Measurements from ENCODE around the gene BIK. TPM values are rescaled to one million over a fixed set of nuclear protein-coding genes. Genes with fewer than 3 reads are reported as not detected.
A peak's percentile ranks its signal among the peaks of the same experiment; 100 is the strongest.
"Not testable (repeated sequence)": the region's sequence is repeated elsewhere in the genome, so short reads cannot be mapped to it uniquely, and the experiment has no call there.

The BIK gene
- total RNA-seq, 3 donors from 2014 or later = 8.4 to 28.3 (median 20.6) TPM

DNA sequence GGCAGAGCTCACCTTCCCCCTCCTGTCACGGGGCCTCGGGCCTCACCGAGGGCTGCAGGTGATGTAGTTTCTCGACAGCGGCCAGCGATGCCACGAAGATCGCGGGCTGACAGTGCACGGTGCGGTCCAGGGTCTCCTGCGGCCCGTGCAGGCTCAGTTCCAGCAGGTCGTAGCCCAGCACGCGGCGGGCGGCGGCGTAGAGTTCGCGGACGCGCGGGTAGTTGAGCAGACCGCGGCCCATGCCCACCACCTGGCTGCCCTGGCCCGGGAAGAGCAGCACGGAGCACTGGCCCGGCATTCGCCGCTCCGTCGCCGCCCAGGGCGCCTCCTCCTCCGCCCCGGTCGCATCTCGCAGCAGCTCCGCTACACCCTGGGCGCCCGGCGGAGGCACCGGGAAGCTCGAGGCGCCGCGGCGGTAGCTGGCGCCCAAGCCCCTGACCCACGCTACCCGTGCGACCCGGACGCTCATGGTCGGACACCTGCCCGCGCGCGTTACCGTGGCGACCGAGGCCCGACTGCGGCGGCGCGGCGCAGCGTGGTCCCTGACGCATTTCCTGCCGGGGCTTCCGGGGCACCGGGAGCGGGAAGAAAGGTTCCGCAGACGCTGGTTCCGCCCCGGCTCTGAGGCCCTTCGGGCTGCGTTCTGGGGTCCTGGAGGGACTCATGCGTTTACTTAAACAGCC is 32.5 kb downstream of the BIK start, which contains the start of gene MCAT:
Gene MCAT (minus strand): TSS at position 519 of the 683 bp plus-strand sequence. CDS start 50 bp downstream, at position 469.
- ATAC-seq = peak; percentile 98
- intact Hi-C loops (cut with DNase I, micrococcal nuclease) = no loop called here
- TF ChIP-seq, protein P1, sequence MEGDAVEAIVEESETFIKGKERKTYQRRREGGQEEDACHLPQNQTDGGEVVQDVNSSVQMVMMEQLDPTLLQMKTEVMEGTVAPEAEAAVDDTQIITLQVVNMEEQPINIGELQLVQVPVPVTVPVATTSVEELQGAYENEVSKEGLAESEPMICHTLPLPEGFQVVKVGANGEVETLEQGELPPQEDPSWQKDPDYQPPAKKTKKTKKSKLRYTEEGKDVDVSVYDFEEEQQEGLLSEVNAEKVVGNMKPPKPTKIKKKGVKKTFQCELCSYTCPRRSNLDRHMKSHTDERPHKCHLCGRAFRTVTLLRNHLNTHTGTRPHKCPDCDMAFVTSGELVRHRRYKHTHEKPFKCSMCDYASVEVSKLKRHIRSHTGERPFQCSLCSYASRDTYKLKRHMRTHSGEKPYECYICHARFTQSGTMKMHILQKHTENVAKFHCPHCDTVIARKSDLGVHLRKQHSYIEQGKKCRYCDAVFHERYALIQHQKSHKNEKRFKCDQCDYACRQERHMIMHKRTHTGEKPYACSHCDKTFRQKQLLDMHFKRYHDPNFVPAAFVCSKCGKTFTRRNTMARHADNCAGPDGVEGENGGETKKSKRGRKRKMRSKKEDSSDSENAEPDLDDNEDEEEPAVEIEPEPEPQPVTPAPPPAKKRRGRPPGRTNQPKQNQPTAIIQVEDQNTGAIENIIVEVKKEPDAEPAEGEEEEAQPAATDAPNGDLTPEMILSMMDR (IDR thresholded peaks at IDR 0.05) = no peak

DNA sequence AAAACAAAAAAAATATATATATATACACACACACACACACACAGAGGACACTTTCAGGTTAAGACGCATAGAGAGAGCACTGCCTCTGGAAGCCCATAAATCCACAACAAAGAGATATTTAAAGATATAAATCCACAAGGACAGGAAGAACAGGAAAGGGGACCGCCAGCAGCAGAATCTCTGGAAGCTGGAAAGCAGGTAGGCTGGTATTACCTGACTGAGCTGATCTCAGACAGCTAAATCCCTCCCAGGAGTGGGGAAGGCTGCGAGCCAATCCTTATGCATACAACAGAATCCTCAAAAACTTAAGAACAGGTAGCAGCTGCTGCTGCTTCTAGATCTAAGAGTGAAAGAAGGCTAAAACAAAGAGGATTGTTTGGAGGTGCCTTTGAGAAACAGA is 34.4 kb downstream of the BIK start:
- Histone ChIP-seq H3K36me3 (ENCODE audit: low read depth) (no peaks in the 10 kb centered on the region), H3K9me3 (no peaks in the 10 kb centered on the region), H3K4me3 (no peak overlapping the region), H3K4me1 (ENCODE audit: low read depth) (peaks cover 16% of the 10 kb centered on the region)
- intact Hi-C loops (cut with DNase I, micrococcal nuclease) = no loop called here
- ATAC-seq = no peak
- no peak for DNase-seq
- TF ChIP-seq, protein P1 (IDR thresholded peaks at IDR 0.05) = no peak

More for the DNA sequence above, 32.5 kb downstream of the BIK start, which contains the start of gene MCAT:
- peak; percentile 88 to 92 (median 90) for DNase-seq
- H3K9me3 ChIP-seq = no peaks in the 10 kb centered on the region
- H3K4me3 ChIP-seq = peak within 1 kb of the TSS; percentile 93
- H3K4me1 ChIP-seq (ENCODE audit: low read depth) = peaks cover 13% of the 10 kb centered on the region
- peaks cover 3% of the 10 kb centered on the region for H3K36me3 ChIP-seq (ENCODE audit: low read depth)

DNA sequence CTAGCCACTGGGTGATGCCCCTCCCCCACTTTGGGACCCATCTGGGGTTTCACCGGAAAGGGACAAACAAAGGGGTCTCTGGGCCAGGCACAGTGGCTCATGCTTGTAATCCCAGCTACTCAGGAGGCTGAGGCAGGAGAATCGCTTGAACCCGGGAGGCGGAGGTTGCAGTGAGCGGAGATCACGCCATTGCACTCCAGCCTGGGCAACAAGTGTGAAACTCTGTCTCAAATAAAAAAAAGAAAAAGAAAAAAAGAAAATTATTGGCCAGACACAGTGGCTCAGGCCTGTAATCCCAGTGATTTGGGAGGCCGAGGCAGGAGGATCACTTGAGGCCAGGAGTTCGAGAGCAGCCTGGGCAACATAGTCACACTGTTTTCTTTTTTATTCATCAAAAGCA is 34.8 kb downstream of the BIK start:
- ATAC-seq; DNase-seq; H3K36me3 ChIP-seq (ENCODE audit: low read depth); H3K9me3 ChIP-seq; intact Hi-C loops (cut with DNase I, micrococcal nuclease); H3K4me3 ChIP-seq: not testable (repeated sequence)
- H3K4me1 ChIP-seq (ENCODE audit: low read depth) = peaks cover 16% of the 10 kb centered on the region

GRCh38 chr22:43146332-43146731 is 35.8 kb downstream of the BIK start:
- H3K9me3 ChIP-seq; ATAC-seq; intact Hi-C loops (cut with DNase I, micrococcal nuclease); H3K4me3 ChIP-seq; DNase-seq; H3K36me3 ChIP-seq (ENCODE audit: low read depth): not testable (repeated sequence)
- peaks cover 23% of the 10 kb centered on the region for H3K4me1 ChIP-seq (ENCODE audit: low read depth)

- Histone ChIP-seq H3K9me3 (no peaks in the 10 kb centered on the region), H3K4me1 (ENCODE audit: low read depth) (peaks cover 19% of the 10 kb centered on the region), H3K4me3 (no peak overlapping the region), H3K36me3 (ENCODE audit: low read depth) (no peaks in the 10 kb centered on the region)
- intact Hi-C loops (cut with DNase I, micrococcal nuclease) = no loop called here
- TF ChIP-seq, protein P1 (IDR thresholded peaks at IDR 0.05) = no peak
- DNase-seq = no peak
- no peak for ATAC-seq
These were observed 37.3 kb downstream of the BIK start for GRCh38 chr22:43147821-43148220.

GRCh38 chr22:43148581-43148980 is 38.0 kb downstream of the BIK start:
- Histone ChIP-seq H3K4me3 (no peak overlapping the region), H3K36me3 (ENCODE audit: low read depth) (no peaks in the 10 kb centered on the region), H3K9me3 (no peaks in the 10 kb centered on the region), H3K4me1 (ENCODE audit: low read depth) (peaks cover 19% of the 10 kb centered on the region)
- ATAC-seq = peak; percentile 15
- peak; percentile 45 to 74 (median 64) for DNase-seq
- intact Hi-C loops (cut with DNase I, micrococcal nuclease) = no loop called here
- TF ChIP-seq, protein P1 (IDR thresholded peaks at IDR 0.05) = no peak

All from mucosa of descending colon (tissue), 3 donors.